Dedifferentiated amniotic fluid mesenchymal stem cell (primary cell): ENCODE results near the gene TMEM106C.

Experiments
- DNase-seq: peaks from one replicate; pipeline ENCODE4 v3.0.0-alpha.2; 2016; ENCODE audit errors: extremely low spot score

The TMEM106C gene

DNA sequence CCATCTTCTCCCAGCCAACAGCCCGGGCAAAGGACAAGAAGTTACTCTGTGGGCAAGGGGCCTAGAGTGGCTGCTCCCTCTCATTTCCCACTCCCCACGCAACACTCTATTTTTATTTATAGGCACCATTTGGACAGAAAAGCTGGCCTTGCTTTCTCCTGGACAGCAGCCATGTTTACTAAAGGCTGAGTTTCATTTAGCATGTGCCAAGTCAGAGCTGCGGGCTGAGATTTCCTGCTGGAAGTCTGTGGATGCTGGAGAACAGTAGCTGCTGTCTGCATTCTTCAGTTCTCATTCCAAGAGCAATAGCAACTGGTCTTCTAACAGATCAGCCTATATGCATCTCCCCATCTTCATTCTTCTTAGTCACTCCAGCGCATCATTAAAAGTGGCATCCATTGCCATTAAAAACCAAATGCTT is 32.6 kb downstream of the TMEM106C start:
- peak; percentile 51 for DNase-seq

DNA sequence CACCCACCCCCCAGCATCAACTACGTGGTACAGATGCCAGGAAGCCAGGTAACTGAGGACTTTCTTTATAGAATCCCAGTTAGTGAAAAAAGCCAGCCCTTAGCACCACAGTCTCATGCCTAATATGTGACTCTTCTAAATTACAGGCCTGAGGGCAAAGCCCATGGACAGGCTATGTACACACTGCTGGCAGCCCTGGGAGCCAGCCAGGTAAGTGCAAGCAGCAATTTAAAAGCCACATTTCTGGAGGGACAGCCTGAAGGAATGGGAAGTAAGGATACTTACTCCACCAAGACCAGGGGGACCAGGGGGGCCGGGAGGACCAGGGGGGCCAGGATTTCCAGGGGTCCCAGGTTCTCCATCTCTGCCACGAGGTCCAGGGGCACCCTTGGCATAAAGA is 33.9 kb downstream of the TMEM106C start:
- DNase-seq, result no peak

DNA sequence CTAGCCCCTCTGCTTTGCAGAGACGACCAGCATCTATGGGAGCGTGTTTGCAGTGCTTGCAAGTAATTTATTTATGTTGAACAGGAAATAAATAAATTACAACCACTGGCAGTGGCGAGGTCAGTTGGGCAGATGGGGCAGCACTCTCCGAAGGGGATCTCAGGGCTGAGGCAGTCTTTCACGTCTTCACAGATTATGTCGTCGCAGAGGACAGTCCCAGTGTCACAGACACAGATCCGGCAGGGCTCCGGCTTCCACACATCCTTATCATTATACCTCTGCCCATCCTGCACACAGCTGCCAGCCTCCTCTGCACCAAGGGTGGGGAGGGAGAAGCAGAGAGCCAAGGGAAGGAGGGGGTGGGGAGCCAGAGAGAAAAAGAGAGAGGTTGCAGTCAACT is 36.4 kb downstream of the TMEM106C start:
- DNase-seq, result no peak

DNA sequence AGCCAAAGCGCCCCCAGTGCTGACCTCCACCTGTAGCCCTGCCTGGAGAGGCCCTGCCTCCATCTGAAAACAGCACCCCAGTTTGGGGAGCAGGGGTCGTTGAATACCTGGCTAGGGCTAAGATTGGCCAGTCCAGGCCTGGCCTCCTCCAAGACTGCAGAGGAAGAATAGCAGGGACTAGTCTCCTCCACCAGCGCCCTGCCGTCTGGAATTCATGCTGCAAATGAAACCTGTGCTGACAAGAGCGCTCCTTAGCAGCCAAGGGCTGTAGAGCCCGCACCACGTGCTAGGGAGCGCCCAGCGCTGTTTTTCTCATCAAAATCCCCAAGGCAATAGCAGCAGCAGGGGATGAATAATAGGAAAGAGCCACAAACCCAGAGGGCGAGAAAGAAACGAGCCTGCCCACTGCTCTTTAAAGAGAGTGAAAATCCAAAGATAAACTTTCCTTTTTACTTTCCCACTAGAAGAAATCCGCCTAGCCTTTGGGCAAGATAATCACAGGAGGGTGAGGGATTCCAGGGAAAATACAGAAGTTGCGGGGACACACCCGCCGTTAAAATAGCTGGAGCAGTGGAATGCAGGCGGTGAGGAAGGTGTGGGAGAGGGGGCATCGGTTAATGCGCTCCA is 37.6 kb downstream of the TMEM106C start:
- no peak for DNase-seq

- DNase-seq, result no peak
These were observed 38.4 kb downstream of the TMEM106C start for GRCh38 chr12:48001505-48002413.

DNA sequence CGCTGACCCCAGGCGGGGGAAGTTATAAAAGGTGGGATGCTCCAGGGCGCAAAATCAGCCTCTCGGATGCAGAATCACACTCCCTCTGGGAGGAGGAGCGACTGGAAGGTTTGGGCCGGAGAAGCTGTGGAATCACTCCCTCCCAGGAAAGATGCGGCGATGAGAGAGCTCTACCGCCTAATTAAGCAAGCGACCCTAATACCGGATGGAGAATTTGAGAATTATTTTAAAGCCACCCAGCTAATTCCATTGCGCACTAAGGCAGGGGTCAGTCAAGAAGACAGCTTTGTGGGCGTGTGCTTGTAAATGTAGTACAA is 39.0 kb downstream of the TMEM106C start:
- no peak for DNase-seq

- peak; percentile 15 for DNase-seq
These were observed 39.4 kb downstream of the TMEM106C start for GRCh38 chr12:48002773-48003218.

GRCh38 chr12:48003226-48004052 is 40.0 kb downstream of the TMEM106C start:
- no peak for DNase-seq

- DNase-seq, result no peak
These were observed 40.9 kb downstream of the TMEM106C start, which contains the start of gene COL2A1 for GRCh38 chr12:48004053-48004941. Gene COL2A1 (minus strand): TSS chr12:48004476. CDS start chr12:48004321, 155 bp downstream.

DNA sequence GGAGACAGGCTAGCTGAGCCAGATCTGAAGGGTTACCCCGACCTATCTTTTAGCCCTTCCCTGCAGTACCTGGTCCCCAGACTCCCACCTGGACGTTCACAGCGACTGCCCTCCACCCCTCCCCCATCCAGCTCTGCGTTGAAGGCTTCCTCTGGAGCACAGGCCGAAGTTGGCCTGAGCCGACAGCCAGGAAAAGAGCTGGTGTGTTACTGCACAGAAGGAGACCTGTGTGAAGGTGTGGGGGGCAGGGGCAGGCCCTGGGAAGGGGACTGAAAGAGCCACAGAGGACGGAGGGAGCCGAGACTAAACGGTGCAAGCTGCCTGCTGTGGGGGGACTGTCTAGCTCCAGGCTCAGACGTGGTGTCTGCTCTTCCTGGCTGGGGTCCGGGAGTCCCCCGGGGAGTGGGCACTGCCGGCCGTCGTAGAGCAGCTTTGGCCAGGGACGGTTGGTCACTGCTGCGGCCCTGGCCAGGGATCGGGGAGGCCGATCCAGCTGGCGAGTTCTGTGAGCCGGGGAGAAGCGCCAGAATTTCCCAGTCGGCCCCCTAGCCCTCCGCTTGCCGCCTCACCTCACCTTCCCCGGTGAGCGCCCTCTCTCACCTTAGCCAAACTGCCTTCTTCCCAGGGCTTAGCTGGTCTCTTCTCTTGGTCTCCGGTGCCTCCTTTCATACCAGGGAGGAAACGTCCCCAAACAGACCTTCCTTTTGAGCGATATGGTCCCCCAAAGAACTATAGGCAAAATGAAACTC is 41.8 kb downstream of the TMEM106C start:
- DNase-seq, result no peak

GRCh38 chr12:48005750-48006021 is 42.3 kb downstream of the TMEM106C start:
- DNase-seq, result no peak

- DNase-seq, result no peak
These were observed 43.8 kb downstream of the TMEM106C start for GRCh38 chr12:48007206-48007605.

DNA sequence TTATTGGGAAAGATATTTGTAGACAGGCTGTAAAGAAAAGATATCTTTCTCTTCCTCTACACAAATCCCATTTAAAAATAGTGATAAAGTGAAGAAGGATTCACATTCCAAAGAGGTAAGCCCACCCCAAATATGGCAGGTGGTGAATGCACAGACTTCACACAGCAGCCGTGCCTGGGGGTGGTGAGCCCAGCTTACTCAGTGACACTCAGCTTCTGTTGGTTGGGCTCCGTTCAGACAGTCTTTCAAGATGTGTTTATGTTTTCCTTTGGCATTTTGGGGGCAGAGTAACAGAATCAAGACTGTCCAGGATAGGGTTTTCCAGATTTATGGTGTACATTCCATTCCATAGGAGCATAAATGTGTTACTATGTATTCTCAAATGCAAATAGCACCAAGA is 45.0 kb downstream of the TMEM106C start:
- no peak for DNase-seq

GRCh38 chr12:48008950-48009349 is 45.6 kb downstream of the TMEM106C start:
- DNase-seq, result no peak

DNA sequence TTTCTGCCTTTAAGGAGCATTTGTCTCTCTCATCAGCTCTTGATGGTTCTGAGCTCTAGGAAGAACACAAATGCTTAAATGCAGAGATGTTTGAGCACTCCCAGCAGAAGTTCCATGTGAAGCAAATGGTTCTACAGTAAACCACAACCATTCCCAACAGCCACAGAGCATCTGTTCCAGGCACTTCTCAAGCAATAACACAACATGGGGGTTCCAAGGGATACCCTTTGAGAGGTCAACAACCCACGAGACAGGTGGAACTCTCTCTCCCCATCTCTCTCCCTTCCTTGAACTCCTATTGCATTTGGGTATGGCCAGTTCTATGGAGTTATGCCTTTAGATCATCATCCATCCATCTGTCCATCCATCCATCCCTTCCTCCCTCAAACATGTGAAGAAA is 46.1 kb downstream of the TMEM106C start:
- no peak for DNase-seq

DNA sequence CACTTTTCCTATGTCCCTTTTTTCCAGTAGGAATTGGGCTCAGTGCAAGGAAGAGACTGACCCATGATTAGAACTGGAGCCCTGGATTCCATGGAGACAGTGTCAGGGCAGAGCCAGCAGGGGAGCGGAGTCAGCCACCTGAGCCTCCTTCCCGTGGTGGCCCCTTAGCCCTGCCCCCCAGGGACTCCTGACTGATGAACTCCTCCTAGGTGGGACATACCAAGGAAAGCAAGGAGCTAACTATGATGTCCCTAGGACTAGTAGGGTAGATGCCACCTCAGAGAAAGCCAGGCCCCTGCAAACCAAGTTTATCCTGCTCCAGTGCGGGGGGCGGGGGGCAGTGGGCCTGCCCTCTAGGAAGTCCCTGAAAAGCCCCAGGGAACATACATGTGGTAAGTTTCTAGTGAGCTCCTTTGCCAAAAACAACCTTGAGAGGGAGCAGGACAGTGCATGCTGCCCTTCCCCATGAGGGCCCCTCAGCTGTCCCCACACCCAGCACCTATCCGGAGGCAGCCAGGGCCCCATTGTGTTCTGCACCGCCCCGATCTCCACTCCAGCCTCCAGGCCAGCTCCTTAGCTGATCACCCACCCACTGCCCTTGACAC is 47.1 kb downstream of the TMEM106C start:
- DNase-seq, result no peak

DNA sequence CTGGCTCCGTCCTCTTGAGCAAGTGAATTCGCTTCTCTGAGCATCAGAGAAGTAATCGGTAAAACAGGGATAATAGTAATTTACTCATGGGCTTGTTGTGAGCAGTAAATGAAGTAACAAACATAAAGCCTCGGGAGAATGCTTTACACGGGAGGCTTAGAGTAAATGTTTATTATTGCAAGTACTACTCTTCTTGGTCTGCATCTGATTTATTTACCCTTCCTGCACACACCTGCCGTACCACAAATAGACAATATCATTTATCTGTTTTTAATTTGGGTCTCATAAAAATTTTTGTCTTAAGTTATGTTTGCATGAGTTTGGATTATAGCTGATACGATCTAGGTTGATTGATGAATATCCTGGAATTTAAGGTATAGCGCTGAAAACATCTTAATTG is 48.7 kb downstream of the TMEM106C start:
- no peak for DNase-seq

DNA sequence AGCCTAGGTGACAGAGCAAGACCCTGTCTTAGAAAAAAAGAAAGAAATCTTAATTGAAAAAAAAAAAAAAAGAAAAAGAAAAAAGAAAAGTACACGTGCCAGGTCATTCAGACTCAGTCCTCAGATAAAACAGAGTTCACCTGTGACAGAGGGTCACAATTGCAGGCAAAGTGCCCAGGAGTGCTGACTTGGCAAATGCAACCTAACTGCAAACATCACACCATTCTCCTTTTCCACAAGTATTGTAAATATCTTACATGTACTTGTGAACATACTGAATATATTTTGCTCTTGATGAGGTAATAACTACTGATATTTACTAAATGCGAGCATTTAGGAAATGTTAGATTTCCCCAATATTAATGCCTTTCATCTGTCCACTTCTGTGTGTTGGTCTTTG is 49.9 kb downstream of the TMEM106C start:
- DNase-seq, result no peak

DNA sequence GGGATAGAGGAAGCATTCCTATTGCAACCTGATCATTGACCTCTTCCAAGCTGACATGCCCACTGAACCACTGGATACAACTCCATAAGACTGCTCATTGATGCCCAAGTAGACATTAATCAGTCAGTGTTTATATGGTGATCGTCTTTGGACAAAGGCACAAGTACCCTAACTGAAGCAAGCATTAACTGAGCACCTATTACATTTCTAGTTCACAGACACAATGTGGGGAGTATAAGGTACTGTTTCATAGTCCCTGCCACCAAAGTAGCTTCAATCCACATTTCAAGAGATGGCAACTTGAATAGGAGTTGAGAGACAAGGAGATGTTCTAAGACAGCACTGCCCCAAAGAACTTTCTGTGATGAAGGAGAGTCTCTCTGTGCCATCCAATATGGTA is 51.7 kb downstream of the TMEM106C start:
- DNase-seq, result no peak

GRCh38 chr12:48015954-48016353 is 52.6 kb downstream of the TMEM106C start:
- no peak for DNase-seq
